ENCODE data around the gene FRY.
"Not testable (repeated sequence)": the region's sequence is repeated elsewhere in the genome, so short reads cannot be mapped to it uniquely, and the experiment has no call there.

- TF ChIP-seq CTCF (conservative IDR thresholded peaks at IDR 0.05; ENCODE audit: low read length); EZH2phosphoT487 (IDR thresholded peaks at IDR 0.05; ENCODE audit: borderline replicate concordance): not testable (repeated sequence)
Measured at GRCh38 chr13:32000754-32001153, 30.8 kb upstream of the FRY start.
